SK-N-SH (cell line): ENCODE data around the gene HSPE1. TPM values are rescaled to one million over a fixed set of nuclear protein-coding genes. Genes with fewer than 3 reads are reported as not detected.

Experiments
- CTCF ChIA-PET: fragments of 300-600, 350-600 bp; formaldehyde crosslinking; extraction: SDS; loops from one replicate; lab custom pipeline; 2021; lab: Yijun Ruan, JAX
- POLR2A ChIA-PET: fragments of 350-600 bp; sonication (Branson Sonifier 250); formaldehyde crosslinking; extraction: SDS; loops from one replicate; lab custom pipeline; 2020; ENCODE audit warnings: antibody characterized with exemption, inconsistent platforms; lab: Yijun Ruan, JAX
- DNase-seq: peaks from one replicate; pipeline ENCODE4 v3.0.0; 2012
- H2AFZ ChIP-seq: fragments of 200-600 bp; sonication (generic); 2 replicates; pipeline ENCODE4 v1.8.1; 2016; ENCODE audit warnings: antibody characterized with exemption, mild to moderate bottlenecking, low read depth
- H3F3A ChIP-seq: fragments of 200-600 bp; sonication (generic); replicated peaks from 2 replicates; pipeline ENCODE3; 2016; ENCODE audit warnings: antibody characterized with exemption, mild to moderate bottlenecking; ENCODE audit not compliant: insufficient read depth
- H3K27ac ChIP-seq, 2 experiments: fragments of 200-500 bp in 1 of 2; fragments of 200-600 bp in 1 of 2; sonication (Bioruptor generic) in 1 of 2; sonication (generic), shearing (Covaris generic) in 1 of 2; 2 replicates each; pipeline versions ENCODE4 v1.5.1 to v1.6.1; 2014 to 2016; ENCODE audit warnings: low read depth in 2 of 2, inconsistent platforms in 1 of 2, low read length in 1 of 2, mild to moderate bottlenecking in 1 of 2, mixed read lengths in 1 of 2
- H3K27me3 ChIP-seq: fragments of 200-600 bp; sonication (generic), shearing (Covaris generic); 2 replicates; pipeline ENCODE4 v1.6.1; 2016; ENCODE audit warnings: mixed run types; ENCODE audit not compliant: insufficient read depth
- H3K36me3 ChIP-seq, 2 experiments: fragments of 200-500 bp in 1 of 2; fragments of 200-600 bp in 1 of 2; sonication (Bioruptor generic) in 1 of 2; sonication (generic) in 1 of 2; replicated peaks in 1 of 2; 2 replicates each; pipeline versions ENCODE3 to v1.5.1; 2014 to 2016; ENCODE audit warnings: low read length in 1 of 2, mild to moderate bottlenecking in 1 of 2; ENCODE audit not compliant: insufficient read depth in 2 of 2, control insufficient read depth in 1 of 2
- H3K4me1 ChIP-seq, 2 experiments: fragments of 200-500 bp in 1 of 2; fragments of 200-600 bp in 1 of 2; sonication (Bioruptor generic) in 1 of 2; sonication (generic), shearing (Covaris generic) in 1 of 2; 2 replicates each; pipeline versions ENCODE4 v1.5.1 to v1.6.1; 2014 to 2016; ENCODE audit warnings: low read depth in 1 of 2, low read length in 1 of 2, mixed run types in 1 of 2; ENCODE audit not compliant: insufficient read depth in 2 of 2, control insufficient read depth in 1 of 2
- H3K4me2 ChIP-seq: fragments of 200-600 bp; sonication (generic), shearing (Covaris generic); 2 replicates; pipeline ENCODE4 v1.6.1; 2017; ENCODE audit warnings: mixed run types
- H3K4me3 ChIP-seq, 2 experiments: fragments of 200-500 bp in 1 of 2; fragments of 200-600 bp in 1 of 2; sonication (Bioruptor generic) in 1 of 2; sonication (generic), shearing (Covaris generic) in 1 of 2; 2 replicates each; pipeline versions ENCODE4 v1.5.1 to v1.8.1; 2014 to 2016; ENCODE audit warnings: low read depth in 2 of 2, inconsistent platforms in 1 of 2, low read length in 1 of 2, mild to moderate bottlenecking in 1 of 2, mixed read lengths in 1 of 2, moderate library complexity in 1 of 2
- H3K79me2 ChIP-seq: fragments of 200-600 bp; sonication (generic); 2 replicates; pipeline ENCODE4 v1.8.1; 2017; ENCODE audit warnings: mild to moderate bottlenecking; ENCODE audit not compliant: insufficient read depth
- H3K9ac ChIP-seq: fragments of 200-600 bp; sonication (generic); 2 replicates; pipeline ENCODE4 v1.6.1; 2017; ENCODE audit warnings: mixed run types
- H3K9me2 ChIP-seq: fragments of 200-600 bp; sonication (generic); 2 replicates; pipeline ENCODE4 v1.6.1; 2017; ENCODE audit warnings: mixed run types
- H3K9me3 ChIP-seq: fragments of 200-600 bp; sonication (generic); 2 replicates; pipeline ENCODE4 v1.6.1; 2017; ENCODE audit warnings: mixed run types, mild to moderate bottlenecking, moderate library complexity
- H4K20me1 ChIP-seq: fragments of 200-600 bp; sonication (generic); 2 replicates; pipeline ENCODE4 v1.6.1; 2017; ENCODE audit warnings: mild to moderate bottlenecking, mixed run types; ENCODE audit not compliant: insufficient read depth
- CTCF ChIP-seq: fragments of 200-600 bp; sonication (generic); IDR thresholded peaks from 2 replicates; pipeline ENCODE4 v1.6.1; 2017; ENCODE audit warnings: antibody characterized with exemption, mild to moderate bottlenecking, moderate library complexity
- ELF1 ChIP-seq: IDR thresholded peaks from 2 replicates; pipeline ENCODE4 v1.4.0; 2012
- EZH2phosphoT487 ChIP-seq: fragments of 200-600 bp; sonication (generic); IDR thresholded peaks from 2 replicates; pipeline ENCODE4 v1.6.1; 2017; ENCODE audit warnings: low read depth, mixed run types, mild to moderate bottlenecking, antibody characterized with exemption, moderate library complexity, borderline replicate concordance
- FOSL2 ChIP-seq: IDR thresholded peaks from 2 replicates; pipeline ENCODE4 v1.4.0; 2012; ENCODE audit warnings: low read depth, mild to moderate bottlenecking, moderate library complexity, borderline replicate concordance
- FOXJ3 ChIP-seq: sonication (generic); formaldehyde crosslinking; IDR thresholded peaks from 2 replicates; pipeline ENCODE4 v1.5.1; 2020; ENCODE audit warnings: mild to moderate bottlenecking, missing genetic modification reagents
- JUND ChIP-seq: IDR thresholded peaks from 2 replicates; pipeline ENCODE4 v1.4.0; 2012
- MEF2A ChIP-seq: IDR thresholded peaks from 2 replicates; pipeline ENCODE4 v1.4.0; 2012; ENCODE audit warnings: low read depth, borderline replicate concordance
- RFX5 ChIP-seq: IDR thresholded peaks from 2 replicates; pipeline ENCODE4 v1.6.1; 2012; ENCODE audit warnings: mild to moderate bottlenecking, improper control_type of control experiment, low read length
- TAF1 ChIP-seq: IDR thresholded peaks from 2 replicates; pipeline ENCODE4 v1.6.1; 2012; ENCODE audit warnings: low read depth, mild to moderate bottlenecking, low read length, moderate library complexity, borderline replicate concordance
- WGBS: methylation state at CpG from one replicate; pipeline ENCODE4 v1.1.6; 2017; ENCODE audit warnings: low lambda C conversion rate; 5-methylcytosine and 5-hydroxymethylcytosine counted together
- polyA plus RNA-seq, 3 experiments: library from polyadenylated mRNA; depleted of rRNA; stranded (reverse); fragments of >200 nt; gene quantifications; 2 replicates each; pipeline ENCODE4 v1.2.3, GENCODE V29; 2012
- TF ChIP-seq, protein P1 (sequence below): IDR thresholded peaks from 2 replicates; pipeline ENCODE4 v1.6.1; 2012; ENCODE audit warnings: mild to moderate bottlenecking, low read depth, low read length, moderate library complexity
- TF ChIP-seq, protein P2 (sequence below): IDR thresholded peaks from 2 replicates; pipeline ENCODE4; 2012

HSPE1 gene
- polyA plus RNA-seq, 1 of the 3 experiments (the other 2 are of a cell fraction), result 130 TPM

DNA sequence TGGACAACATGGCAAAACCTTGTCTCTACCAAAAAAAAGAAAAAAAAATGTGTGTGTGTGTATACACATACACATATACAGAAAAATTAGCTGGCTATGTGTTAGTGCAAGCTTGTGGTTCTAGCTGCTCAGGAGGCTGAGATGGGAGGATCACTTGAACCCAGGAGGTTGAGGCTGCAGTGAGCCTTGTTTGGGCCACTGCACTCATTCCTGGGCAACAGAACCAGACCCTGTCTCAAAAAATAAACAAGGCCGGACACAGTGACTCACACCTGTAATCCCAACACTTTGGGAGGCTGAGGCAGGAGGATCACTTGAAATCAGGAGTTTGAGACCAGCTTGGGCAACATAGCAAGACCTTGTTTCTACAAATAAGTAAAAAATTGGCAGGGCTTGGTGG, 44.8 kb upstream of the HSPE1 start (continued):
- no peak for TF ChIP-seq CTCF
- no peak for TF ChIP-seq FOXJ3 (CRISPR knock-in tag)
- no peak for TF ChIP-seq EZH2phosphoT487
- TF ChIP-seq, all 33 proteins: peak for 0

- TF ChIP-seq, protein P1, sequence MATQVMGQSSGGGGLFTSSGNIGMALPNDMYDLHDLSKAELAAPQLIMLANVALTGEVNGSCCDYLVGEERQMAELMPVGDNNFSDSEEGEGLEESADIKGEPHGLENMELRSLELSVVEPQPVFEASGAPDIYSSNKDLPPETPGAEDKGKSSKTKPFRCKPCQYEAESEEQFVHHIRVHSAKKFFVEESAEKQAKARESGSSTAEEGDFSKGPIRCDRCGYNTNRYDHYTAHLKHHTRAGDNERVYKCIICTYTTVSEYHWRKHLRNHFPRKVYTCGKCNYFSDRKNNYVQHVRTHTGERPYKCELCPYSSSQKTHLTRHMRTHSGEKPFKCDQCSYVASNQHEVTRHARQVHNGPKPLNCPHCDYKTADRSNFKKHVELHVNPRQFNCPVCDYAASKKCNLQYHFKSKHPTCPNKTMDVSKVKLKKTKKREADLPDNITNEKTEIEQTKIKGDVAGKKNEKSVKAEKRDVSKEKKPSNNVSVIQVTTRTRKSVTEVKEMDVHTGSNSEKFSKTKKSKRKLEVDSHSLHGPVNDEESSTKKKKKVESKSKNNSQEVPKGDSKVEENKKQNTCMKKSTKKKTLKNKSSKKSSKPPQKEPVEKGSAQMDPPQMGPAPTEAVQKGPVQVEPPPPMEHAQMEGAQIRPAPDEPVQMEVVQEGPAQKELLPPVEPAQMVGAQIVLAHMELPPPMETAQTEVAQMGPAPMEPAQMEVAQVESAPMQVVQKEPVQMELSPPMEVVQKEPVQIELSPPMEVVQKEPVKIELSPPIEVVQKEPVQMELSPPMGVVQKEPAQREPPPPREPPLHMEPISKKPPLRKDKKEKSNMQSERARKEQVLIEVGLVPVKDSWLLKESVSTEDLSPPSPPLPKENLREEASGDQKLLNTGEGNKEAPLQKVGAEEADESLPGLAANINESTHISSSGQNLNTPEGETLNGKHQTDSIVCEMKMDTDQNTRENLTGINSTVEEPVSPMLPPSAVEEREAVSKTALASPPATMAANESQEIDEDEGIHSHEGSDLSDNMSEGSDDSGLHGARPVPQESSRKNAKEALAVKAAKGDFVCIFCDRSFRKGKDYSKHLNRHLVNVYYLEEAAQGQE, result no peak
- TF ChIP-seq FOSL2, result no peak
- no peak for TF ChIP-seq EZH2phosphoT487
- TF ChIP-seq MEF2A, result no peak
- no peak for TF ChIP-seq FOXJ3 (CRISPR knock-in tag)
- no peak for TF ChIP-seq RFX5
- TF ChIP-seq TAF1, result no peak
- TF ChIP-seq, protein P2, sequence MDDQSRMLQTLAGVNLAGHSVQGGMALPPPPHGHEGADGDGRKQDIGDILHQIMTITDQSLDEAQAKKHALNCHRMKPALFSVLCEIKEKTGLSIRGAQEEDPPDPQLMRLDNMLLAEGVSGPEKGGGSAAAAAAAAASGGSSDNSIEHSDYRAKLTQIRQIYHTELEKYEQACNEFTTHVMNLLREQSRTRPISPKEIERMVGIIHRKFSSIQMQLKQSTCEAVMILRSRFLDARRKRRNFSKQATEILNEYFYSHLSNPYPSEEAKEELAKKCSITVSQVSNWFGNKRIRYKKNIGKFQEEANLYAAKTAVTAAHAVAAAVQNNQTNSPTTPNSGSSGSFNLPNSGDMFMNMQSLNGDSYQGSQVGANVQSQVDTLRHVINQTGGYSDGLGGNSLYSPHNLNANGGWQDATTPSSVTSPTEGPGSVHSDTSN, result no peak
- no peak for TF ChIP-seq ELF1
- no peak for TF ChIP-seq JUND
- TF ChIP-seq, all 33 proteins: peak for 0
- Histone ChIP-seq H3F3A (peaks cover 5% of the 10 kb centered on the region), H3K36me3 (peaks cover 21 to 48% of the 10 kb centered on the region in 2 experiments), H3K9me2 (no peaks in the 10 kb centered on the region), H3K79me2 (peaks cover 87% of the 10 kb centered on the region), H3K27ac (no peak overlapping the region), H3K9ac (no peak overlapping the region), H3K4me3 (no peak overlapping the region), H3K27me3 (no peaks in the 10 kb centered on the region), H3K9me3 (no peaks in the 10 kb centered on the region), H4K20me1 (peaks cover 39% of the 10 kb centered on the region), H3K4me2 (no peak overlapping the region), H3K4me1 (no peaks in the 10 kb centered on the region), H2AFZ (no peak overlapping the region)
- POLR2A ChIA-PET, result no interaction called here
- WGBS, result 90% methylated on average over 4 of the region's 4 CpGs
- CTCF ChIA-PET, result no interaction called here
- no peak for DNase-seq
These were observed 39.5 kb upstream of the HSPE1 start for GRCh38 chr2:197460649-197461048.
